NCI-H2196 treated with DMSO at 0.1 percent for 48 hours (cell line): ENCODE results near the gene DLGAP4.

Experiments used
- DNase-seq: peaks from one replicate; lab custom pipeline; 2025; ENCODE audit not compliant: unreplicated experiment; lab: John Stamatoyannopoulos, UW

The DLGAP4 gene

DNA sequence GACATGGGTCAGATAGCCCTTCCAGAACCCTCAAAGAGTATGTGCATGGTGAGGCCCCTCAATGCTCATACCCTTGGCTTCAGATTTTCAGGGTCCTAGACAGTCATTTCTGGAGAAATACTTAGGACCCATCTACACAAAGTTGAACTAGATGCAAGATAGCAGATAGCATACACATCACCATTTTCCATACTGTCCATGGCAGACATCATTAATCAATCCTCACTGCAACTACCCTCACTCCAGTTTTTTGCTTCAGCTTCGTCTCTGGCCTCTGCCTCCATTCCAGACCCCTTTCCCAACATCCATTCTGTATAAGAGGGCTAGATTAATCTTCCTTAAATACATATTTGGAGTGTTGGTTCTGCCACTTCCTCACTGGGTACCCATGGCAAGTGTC is 139.7 kb downstream of the DLGAP4 start:
- no peak for DNase-seq

DNA sequence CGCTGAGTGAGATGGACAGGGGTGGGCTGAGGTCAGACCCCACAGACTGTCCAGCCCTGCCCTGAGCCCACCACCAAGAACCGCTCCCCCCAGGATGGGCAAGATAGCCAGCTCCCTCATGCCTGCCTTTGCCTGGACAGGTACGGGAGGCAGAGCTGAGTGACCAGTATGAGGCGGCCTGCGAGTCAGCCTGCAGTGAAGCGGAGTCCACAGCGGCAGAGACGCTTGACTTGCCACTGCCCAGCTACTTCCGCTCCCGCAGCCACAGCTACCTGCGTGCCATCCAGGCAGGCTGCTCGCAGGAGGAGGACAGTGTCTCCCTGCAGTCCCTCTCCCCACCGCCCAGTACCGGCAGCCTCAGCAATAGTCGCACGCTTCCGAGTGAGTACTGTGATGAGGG is 140.4 kb downstream of the DLGAP4 start:
- DNase-seq: no peak

DNA sequence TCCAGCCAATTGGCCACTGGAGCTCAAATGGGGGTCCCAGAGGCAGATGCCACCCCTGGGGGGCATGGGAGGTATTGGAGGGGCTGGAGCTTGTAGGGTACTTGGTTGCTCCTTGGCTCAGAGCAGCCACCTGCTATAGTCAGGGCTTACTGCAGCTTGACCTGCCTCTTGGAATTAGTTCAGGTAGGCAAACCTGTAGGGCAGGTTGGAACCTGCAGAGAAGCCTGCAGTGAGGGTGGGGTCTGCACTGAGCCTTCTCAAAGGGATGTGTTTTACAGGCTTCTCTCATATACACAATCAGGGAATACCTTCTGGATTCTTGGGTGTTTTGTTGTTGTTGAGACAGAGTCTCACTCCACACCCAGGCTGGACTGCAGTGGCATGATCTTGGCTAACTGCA is 141.0 kb downstream of the DLGAP4 start:
- no peak for DNase-seq

DNA sequence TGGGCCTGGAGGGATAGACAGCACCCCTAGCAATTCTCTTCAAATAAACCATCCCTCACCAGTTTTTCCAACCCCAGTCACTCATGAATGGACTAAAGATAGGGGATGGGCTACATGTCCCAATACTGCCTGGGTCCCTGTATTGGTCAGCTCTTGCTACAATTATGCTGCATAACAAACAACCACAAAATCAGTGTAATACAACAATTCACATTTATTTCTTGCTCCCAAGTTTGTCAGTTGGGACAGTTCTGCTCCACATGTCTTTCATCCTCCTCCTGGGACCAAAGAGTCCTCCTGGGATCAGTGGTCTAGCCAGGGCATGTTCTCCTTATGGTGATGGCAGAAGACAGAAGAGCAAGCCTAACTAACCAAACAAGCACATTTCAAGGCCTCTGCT is 143.5 kb downstream of the DLGAP4 start:
- DNase-seq: no peak

DNA sequence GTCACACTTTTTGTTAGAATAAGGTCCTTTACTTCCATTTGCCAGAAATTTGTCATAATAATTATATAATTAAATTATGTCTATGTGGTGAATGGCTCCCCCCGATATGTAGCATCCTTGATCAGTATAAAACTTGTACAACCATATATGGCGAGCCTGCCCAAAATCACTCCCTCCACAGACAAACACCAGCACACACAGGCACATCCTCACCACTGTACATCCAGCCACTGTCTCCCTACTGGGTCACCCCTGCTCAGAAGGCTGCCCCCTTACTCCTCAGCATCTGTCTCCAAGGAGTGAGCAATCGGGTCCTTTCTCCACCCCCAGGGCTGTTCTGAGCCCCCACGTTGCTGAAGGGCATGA is 148.2 kb downstream of the DLGAP4 start:
- no peak for DNase-seq

DNA sequence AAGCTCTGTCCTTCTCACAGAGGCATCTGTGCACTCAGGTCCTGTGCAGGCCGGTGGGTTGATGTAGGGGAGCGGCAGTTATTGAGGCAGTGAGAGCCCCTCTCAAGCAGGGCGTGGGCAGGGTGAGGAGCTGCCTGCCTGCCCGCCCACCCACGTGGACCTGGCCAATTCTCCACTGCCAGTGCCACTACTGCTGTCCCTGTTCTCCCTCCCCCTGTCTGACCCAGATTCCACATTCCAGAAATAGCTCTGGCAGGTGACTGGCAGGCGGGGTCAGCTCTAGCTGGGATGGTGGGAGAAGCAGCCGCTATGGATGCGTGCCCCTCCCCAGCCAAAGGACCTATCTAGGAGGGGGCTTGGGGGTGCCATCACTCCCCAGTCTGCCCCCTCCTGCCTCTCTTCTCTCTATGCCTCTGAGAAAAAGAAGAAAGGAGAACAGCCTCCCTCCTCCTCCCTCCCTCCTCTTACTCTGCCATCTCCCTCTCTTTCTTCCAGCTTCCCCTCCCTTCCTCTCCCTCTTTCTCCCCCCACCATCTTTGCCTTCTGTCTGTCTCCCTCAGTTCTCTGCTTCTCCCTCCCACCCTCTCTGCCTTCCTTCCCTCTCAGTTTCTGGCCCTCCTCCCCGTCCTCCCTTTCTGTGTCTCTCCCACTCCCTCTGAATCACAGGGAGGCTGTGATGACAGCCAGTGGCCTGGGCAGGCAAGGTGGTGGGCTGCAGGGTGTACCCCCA is 148.7 kb downstream of the DLGAP4 start:
- no peak for DNase-seq

DNA sequence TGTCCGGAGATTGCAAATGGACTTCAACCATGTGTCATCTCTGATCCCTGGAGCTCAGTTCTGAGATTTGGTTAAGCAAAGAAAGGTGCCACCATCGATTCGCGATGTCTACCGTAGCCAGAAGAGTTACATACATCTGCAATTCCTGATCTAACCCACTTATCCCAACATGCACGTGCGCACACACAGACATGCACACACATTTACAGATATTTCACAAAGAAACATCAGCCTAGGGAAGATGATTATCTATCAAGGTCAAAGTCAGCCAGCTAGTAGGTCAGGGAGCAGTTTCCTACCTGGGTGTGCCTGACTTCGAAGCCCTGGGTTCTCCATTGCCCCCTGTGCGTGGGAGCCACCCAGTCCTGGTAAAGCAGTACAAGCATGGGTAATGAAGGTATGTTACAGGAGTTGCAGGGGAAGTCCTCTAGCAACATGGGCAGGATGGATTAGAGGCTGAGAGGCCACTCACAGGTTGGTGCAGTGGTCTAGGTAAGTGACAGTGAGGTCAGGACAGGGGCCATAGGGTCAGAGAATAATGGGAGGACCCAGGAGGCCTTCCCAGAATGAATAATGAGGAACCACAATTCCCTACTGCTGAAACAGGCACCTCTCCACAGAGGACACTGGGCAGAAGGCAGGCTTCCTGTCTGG is 150.0 kb downstream of the DLGAP4 start:
- DNase-seq: no peak

DNA sequence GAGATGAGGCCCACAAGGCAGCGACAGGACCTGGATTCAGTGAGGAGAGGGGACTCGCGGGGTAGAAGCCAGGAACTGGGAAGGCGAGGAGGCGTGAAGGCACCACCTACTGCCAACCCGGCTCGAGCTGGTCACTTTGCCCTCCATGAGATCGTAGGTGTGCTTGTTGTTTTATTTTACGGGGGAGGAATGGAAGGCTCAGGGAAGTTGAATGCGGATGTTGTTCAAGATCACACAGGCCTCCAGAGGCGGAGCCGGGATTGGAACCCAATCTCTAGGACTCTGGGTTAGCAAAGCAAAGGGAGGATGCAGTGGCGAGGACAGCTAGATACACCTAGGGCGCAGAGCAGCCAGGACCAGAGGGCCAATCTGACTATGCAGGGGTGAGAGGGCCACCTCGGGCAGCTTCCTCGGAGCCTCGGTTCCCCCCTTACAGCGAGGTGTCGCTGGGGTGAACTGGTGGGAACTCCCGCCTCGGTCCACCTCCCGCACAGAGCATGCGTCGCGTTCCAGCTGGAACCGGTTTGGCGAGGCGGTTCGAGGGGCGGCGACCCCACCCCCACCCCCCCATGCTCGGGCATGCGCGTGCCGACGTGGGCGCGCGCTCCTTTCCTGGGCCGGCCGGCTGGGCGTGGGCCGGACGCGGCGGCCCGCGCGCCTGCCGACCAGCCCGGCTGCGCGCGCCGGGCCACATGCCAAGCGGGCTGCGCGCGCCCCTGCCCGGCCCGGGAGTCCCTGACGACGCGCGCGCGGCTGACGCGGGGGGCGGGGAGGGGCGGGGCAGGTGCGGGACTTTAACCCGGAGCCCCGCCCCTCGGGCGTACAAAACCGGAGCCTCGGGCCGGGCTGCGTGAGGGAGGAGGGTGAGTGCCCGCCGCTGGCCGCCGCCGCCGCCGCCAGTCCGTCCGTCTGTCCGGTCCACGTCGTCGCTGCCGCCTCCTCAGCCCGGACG is 154.8 kb downstream of the DLGAP4 start:
- DNase-seq: peak; percentile 92

DNA sequence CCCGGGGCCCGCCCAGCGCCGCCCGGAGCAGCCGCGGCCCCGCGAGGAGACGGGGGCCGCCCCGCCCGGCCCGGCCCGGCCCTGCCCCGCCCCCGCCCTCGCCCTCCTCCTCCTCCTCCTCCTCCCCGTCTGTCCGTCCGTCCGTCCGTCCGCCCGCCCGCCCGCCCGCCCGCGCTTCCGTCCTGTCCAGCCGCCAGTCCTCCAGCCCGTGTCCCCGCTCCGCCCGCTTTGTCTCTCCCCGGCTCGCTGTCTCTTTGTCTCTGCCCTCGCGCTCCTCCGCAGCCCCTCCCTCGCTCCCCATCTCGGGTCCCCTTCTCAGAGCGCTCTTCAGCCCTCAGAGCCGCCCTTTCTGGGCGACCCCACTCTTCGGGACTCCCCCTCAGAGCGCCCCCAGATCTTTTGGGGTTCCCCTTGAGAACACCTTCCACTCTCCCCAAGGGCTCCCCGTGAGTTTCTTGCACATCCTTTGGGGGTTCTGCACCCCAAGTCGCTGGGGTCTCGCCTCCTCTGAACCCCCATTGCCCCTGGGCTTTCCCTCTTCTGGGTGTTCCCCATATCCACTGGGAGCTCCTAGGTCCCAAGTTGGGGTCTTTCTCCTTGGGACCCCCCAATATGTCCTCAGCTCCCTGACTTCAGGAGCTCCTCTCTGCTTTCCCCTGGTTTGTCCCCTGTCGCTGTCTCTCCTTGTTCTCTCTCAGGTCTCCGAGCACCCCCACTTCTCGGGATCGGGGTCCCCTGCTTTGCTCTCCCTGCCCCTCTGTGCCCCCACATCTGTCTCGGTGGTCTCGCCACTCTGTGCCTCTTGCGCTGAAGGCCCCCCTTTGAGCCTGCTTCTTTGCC is 155.7 kb downstream of the DLGAP4 start:
- no peak for DNase-seq

DNA sequence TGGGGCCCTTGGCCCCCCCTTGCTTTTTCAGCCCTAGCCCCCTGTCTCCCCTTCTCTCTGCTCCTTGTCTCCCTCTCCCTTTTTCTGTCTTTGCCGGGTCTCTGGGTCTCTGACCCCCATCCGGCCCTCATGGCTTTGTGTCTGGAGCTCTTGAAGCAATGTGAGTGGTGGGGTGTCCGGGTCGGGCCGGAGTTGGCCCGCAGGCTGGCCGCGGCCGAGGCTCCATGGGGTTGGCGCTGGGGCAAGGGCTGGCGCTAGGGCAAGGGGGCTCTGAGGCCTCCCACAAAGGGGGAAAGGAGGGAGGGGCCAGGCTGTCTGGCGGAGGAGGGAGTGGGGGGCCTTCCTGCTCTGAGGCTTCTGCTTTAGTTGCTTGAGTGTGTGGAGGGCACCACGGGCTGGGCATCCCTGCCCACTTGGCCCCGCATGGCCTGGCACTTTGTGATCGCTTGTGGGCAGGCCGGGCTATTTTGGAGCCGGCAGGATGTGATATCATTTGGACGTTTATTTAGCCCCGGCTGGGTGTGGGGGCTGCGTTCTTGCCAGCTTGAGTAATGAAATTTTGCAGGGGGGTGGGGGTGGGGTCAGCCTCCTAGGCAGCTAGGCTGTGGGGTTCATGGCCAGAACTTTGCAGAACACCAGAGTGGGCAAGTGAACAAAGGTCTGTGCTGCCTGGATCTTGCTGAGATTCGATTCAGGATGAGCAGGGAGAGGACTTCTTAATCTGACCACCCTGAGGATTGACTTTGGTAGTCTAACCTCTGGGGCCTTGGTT is 156.5 kb downstream of the DLGAP4 start:
- no peak for DNase-seq

DNA sequence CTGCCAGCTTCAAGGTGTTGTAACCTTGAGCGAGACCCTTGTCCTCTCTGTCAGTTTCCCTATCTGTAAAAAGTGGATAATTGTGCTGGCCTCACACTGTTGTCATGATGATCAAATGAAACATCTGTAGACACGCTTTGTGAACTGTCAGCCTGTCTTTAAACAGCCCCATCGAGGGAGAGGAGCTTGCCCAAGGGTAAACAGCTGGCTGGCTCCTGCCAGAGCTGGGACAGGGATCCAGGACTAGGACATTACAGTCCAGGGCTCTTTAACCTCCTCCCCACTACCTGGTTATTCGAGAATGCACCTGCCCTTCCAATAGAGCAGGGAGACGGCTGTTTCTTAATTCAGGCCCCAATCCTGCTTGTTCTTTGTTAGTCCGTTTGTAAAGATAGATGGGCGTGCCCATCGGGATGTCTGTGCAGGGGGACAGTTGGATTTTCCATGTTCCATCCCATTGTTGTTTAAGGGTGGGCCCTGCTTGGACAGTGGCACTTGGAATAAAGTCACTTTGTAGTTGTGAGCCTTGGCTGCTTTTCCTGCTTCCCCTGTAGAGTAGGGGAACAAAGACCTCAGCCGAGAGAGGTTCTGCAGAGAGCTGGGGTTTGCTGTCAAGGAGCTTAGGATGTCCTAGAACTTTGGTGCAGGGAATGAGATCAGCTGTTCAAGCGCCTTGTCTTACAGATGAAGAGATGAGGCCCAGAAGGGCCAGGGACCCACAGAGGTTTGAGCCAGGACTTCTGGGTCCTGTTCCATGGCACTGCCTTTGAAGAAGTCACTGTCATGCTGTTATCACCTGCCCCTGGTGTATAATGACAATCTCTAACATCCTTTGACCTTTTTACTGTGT is 157.3 kb downstream of the DLGAP4 start:
- no peak for DNase-seq

DNA sequence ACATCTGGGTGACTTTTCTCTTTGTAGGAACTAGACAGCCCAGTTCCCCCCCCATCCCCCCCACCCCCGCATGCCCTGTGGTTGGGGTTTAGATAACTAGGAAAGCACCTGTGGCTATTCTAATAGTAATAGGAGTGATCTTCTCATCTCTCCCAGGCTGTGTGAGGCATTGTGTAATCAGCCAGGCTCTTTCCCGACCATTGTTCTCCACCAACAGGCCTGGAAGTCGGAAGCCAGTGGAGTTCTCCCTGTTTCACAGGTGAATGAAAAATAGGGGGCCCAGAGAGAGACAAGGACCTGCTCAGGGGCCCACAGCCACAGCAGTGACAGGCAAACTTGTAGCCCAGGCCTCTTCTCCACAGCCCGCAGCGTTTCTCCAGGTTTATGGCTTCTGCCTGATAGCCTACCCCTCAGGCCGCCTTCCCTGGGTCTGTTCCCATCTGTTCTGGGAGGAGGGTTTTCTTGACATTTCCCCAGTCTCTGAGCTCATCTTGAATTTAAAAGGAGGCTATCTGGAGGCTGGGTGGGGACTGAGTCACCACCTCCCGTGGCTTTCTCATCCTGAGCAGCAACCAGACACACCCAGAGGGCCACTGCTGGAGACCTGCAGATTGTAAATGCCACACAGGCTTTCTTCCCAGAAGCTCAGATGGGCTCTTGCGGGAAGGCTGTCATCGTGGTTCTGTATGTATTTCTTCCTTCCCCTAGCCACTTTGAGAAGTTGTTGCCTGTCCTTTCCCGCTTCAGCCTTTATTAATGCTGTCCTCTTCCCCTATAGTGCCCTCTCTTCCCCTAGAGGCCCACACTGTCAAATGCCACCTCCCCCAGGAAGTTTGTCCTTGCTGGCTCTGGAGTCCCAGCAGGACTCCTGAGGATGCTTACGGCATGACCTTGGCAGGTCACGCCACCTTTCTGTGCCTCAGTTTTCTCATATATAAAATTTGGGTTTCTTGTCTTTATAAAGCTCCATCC is 159.3 kb downstream of the DLGAP4 start:
- DNase-seq: peak; percentile 26

DNA sequence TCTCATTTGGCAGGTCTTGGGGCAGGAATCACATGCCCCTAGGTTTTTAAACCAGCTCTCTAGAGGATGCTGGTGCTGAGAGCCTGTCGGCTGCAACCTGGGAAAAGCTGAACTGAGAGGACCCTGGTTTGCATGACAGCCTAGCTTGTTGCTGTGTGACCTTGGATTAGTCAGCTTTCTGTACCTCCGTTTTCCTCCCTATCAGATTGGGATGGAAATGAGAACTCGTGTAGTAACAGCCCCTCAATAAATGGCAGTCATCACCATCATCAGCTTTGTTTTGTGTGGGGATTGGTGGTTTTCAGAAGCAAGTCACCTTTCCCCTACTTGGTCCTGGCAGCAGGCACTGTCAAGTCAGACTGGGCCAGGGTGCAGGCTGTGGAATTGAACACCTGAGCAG is 159.9 kb downstream of the DLGAP4 start:
- no peak for DNase-seq

DNA sequence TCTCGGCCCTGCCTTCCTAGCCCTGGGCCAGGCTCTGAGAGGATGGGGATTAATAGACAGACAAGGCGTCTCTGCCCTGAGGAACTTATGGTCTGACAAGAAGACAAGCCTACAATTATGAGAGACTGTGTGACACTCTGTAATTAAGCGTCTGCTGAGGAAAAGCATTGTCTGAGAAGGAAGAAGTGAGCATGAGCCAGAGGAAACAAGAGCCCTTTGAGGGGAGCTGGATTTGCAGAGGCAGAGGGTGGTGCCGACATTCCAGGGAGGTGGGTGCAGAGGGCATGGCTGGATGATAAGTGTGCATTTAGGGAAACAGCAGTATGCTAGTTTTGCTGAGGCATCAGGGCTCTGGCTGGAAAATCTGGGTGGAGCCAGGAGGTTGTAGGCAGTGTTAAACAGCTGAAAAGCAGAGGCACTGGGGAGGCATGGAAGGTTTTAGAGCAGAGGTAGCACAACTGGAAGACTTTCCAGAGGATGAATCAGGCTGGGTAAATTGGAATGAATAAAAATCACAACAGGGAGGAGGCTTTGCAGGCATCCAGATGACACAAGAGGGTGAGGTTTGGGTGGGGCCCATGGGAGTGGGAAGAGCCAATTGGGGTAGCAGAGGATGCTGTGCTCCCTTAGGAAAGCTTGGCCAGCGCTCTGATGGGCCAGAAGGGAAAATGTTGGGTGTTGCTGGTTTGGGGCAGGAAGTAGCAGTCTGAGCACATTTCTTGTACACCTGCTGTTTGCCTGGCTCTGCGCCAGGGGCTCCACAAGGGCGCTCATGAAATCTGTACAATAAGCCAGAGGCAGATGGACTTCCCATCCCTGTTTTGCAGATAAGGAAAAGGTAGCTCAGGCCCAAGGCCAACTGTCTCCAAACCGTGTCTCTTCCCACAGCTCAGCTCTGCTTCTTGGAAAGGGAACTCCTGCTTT is 161.2 kb downstream of the DLGAP4 start:
- DNase-seq: peak; percentile 82

DNA sequence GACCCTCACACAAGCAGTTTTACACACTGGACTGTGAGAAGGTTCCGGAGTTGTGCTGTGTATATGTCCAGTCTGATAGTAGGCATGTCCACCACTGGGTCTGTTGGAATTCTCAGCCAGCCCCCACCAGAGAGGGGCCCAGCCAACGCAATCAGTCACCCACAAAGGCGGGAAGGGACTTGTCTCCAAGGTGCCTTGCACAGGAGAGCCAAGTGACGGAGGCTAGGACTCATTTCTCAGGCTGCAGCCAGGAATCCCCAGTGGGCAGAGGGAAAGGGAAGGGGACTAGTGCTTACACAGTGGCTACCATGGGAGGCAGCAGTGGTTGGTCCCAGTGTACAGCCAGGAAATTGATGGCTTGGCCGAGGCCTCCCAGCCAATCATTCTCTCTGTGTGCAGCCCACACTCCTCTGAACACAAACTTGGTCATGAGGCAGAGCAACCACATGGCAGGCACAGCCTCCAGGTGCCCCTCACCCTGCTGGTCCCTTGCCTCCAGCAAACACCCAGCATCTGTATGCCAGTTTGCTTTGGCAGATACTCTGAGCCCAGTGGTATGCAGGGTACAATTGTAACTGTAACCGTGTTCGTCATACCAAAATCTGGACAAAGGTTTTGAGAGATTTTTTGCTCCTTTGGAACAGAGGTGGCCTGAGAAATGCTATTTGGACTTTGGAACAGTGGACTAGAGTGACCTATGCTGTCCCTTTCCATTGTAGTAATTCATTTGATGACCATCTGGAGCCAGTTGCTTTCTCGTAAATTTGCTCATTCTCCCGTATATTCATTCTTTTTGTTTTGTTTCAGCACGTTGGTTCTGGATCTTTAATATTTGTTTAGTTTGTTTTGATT is 162.2 kb downstream of the DLGAP4 start:
- DNase-seq: no peak

DNA sequence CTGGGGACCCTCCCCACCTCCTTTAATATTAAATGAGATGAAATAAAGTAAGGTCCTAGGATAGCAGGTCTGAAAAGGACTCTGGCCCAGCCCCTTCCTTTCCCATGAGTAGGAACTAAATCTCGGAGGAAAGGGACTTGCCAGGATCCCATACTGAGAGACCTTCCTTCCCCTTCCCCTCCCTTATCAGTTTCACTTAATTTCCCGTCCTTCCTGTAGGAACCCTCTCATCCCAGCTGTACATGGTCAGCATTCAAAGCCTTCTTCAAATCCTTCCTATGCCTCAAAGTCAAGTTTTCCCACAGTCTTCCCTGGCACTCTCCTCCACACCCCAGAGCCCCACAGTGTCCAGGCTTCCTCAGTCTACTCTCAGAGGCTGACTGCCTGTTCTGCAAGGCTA is 163.8 kb downstream of the DLGAP4 start:
- no peak for DNase-seq
